HepG2 (cell line): ENCODE results near the gene KIFC1. TPM values are rescaled to one million over a fixed set of nuclear protein-coding genes. Genes with fewer than 3 reads are reported as not detected.

Experiments
- BHLHE40 ChIP-seq: IDR thresholded peaks from 2 replicates; pipeline ENCODE4 v1.6.1; 2011; ENCODE audit warnings: low read length, improper control_type of control experiment
- CCDC6 ChIP-seq: sonication (generic); formaldehyde crosslinking; IDR thresholded peaks from 2 replicates; pipeline ENCODE4 v1.8.1; 2022; ENCODE audit warnings: mild to moderate bottlenecking, missing genetic modification reagents, moderate library complexity
- JUNB ChIP-seq: sonication (generic); formaldehyde crosslinking; IDR thresholded peaks from 2 replicates; pipeline ENCODE4 v1.8.0; 2022; ENCODE audit warnings: missing genetic modification reagents, mild to moderate bottlenecking, borderline replicate concordance
- PHB2 ChIP-seq: fragments of 450-650 bp; IDR thresholded peaks from 2 replicates; pipeline ENCODE4 v1.6.1; 2018; ENCODE audit not compliant: partially characterized antibody
- RELA ChIP-seq: sonication (generic); formaldehyde crosslinking; IDR thresholded peaks from 2 replicates; pipeline ENCODE4 v1.4.0; 2020; ENCODE audit warnings: missing genetic modification reagents
- SKI ChIP-seq: fragments of 450-650 bp; IDR thresholded peaks from one replicate; pipeline ENCODE4 v1.6.1; 2018; ENCODE audit warnings: mild to moderate bottlenecking; ENCODE audit not compliant: partially characterized antibody
- SMAD1 ChIP-seq: sonication (generic); formaldehyde crosslinking; IDR thresholded peaks from 2 replicates; pipeline ENCODE4 v1.4.0; 2020; ENCODE audit warnings: missing genetic modification reagents, low read depth, mild to moderate bottlenecking, borderline replicate concordance
- ZEB1 ChIP-seq: IDR thresholded peaks from 2 replicates; pipeline ENCODE4 v1.6.1; 2012; ENCODE audit warnings: mild to moderate bottlenecking, low read depth, inconsistent platforms; ENCODE audit not compliant: insufficient replicate concordance
- ZNF766 ChIP-seq: sonication (generic); formaldehyde crosslinking; IDR thresholded peaks from 2 replicates; pipeline ENCODE4 v1.5.0; 2020; ENCODE audit warnings: missing genetic modification reagents, borderline replicate concordance
- polyA plus RNA-seq, 8 experiments: library from polyadenylated mRNA; depleted of rRNA in 3 of 8; stranded (reverse) in 7 of 8; unstranded in 1 of 8; fragments of >200 nt; fragmentation: Illumina TruSeq in 4 of 8; extraction: Trizol in 4 of 8; gene quantifications; 2 replicates each; pipeline versions ENCODE4 v1.2.1 to v1.2.3, GENCODE V29; 2011 to 2016; ENCODE audit warnings: low read depth in 4 of 8, missing spikeins in 1 of 8, mixed read lengths in 1 of 8; ENCODE audit not compliant: insufficient read depth in 1 of 8
- total RNA-seq, 5 experiments: library from RNA; depleted of rRNA; stranded (reverse); fragments of >200 nt; fragmentation: Illumina TruSeq; extraction: Trizol; gene quantifications; 2 replicates each; pipeline ENCODE4 v1.2.3, GENCODE V29; 2016; ENCODE audit warnings: low read depth in 1 of 5
- TF ChIP-seq, protein P1 (sequence below), 2 experiments: sonication (generic) in 1 of 2; formaldehyde crosslinking in 1 of 2; IDR thresholded peaks; 2 replicates each; pipeline versions ENCODE4 v1.6.1 to v1.9.0; 2014 to 2022; ENCODE audit warnings: antibody characterized with exemption in 1 of 2, borderline replicate concordance in 1 of 2, inconsistent platforms in 1 of 2, low read depth in 1 of 2, missing genetic modification reagents in 1 of 2
- TF ChIP-seq, protein P2 (sequence below): sonication (generic); formaldehyde crosslinking; IDR thresholded peaks from 2 replicates; pipeline ENCODE4 v1.9.0; 2021; ENCODE audit warnings: missing genetic modification reagents, borderline replicate concordance
- TF ChIP-seq, protein P3 (sequence below): IDR thresholded peaks from 2 replicates; pipeline ENCODE4 v1.6.1; 2016; ENCODE audit warnings: missing compliant biosample characterization, missing genetic modification reagents, borderline replicate concordance
- TF ChIP-seq, protein P4 (sequence below): sonication (generic); formaldehyde crosslinking; IDR thresholded peaks from 2 replicates; pipeline ENCODE4 v1.8.1; 2023; ENCODE audit warnings: mild to moderate bottlenecking, missing genetic modification reagents
- TF ChIP-seq, protein P5 (sequence below): sonication (generic); formaldehyde crosslinking; IDR thresholded peaks from 2 replicates; pipeline ENCODE4 v1.4.0; 2020; ENCODE audit warnings: missing genetic modification reagents

The KIFC1 gene
- total and polyA plus RNA-seq, 2 of the 13 experiments (the other 11 are each of a cell fraction or from before 2014, with no cell fraction given), result 25.0 to 45.5 TPM

DNA sequence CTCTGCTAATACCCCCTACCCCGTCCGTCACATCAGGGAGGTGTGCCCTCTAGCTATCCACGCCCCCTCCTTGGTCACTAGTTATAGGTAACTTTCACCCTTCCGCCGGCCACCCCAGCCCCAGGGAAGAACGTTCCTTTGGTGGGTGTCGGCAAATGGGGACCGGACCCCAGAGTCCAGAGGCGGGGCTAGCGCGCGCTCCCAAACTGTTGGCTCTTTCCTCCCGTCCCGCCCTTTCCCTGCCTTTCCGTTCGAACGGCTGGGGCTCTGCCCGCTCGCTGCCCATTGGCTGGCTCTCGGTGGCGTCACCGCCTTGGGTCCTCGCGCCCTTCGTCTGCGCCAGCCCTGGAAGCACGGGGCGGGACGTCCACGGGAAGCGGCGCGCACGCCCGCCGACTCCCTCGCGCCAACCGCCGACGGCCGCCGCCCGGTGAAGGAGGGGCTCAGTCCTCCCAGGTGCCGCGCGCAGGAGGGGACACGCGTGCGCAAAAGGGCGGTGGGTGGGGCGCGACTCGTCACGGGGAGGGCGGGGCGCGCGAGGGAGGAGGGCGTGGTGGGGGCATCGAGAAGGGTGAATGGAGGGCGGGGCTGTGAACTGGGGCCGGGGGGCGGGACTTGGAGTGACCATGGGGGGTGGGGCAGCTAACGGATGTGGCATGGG lies 18.6 kb downstream of the KIFC1 start (continued):
- TF ChIP-seq, protein P1, sequence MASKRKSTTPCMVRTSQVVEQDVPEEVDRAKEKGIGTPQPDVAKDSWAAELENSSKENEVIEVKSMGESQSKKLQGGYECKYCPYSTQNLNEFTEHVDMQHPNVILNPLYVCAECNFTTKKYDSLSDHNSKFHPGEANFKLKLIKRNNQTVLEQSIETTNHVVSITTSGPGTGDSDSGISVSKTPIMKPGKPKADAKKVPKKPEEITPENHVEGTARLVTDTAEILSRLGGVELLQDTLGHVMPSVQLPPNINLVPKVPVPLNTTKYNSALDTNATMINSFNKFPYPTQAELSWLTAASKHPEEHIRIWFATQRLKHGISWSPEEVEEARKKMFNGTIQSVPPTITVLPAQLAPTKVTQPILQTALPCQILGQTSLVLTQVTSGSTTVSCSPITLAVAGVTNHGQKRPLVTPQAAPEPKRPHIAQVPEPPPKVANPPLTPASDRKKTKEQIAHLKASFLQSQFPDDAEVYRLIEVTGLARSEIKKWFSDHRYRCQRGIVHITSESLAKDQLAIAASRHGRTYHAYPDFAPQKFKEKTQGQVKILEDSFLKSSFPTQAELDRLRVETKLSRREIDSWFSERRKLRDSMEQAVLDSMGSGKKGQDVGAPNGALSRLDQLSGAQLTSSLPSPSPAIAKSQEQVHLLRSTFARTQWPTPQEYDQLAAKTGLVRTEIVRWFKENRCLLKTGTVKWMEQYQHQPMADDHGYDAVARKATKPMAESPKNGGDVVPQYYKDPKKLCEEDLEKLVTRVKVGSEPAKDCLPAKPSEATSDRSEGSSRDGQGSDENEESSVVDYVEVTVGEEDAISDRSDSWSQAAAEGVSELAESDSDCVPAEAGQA (IDR thresholded peaks at IDR 0.05; ENCODE audit: low read depth), result peak; percentile 50; the same call in 1 of the 2 replicates
- TF ChIP-seq, protein P1 (CRISPR knock-in tag; IDR thresholded peaks at IDR 0.05; ENCODE audit: borderline replicate concordance), result no peak
- TF ChIP-seq CCDC6 (CRISPR knock-in tag) (peak; percentile 99), ZEB1 (no peak), JUNB (peak; percentile 90), SMAD1 (CRISPR knock-in tag) (peak; percentile 89; the same call in 1 of the 2 replicates), RELA (CRISPR knock-in tag) (peak; percentile 47; the same call in 1 of the 2 replicates), SKI (peak; percentile 86), PHB2 (no peak), BHLHE40 (peak; percentile 57; the same call in 1 of the 2 replicates), ZNF766 (peak; percentile 95)
- TF ChIP-seq, protein P2, sequence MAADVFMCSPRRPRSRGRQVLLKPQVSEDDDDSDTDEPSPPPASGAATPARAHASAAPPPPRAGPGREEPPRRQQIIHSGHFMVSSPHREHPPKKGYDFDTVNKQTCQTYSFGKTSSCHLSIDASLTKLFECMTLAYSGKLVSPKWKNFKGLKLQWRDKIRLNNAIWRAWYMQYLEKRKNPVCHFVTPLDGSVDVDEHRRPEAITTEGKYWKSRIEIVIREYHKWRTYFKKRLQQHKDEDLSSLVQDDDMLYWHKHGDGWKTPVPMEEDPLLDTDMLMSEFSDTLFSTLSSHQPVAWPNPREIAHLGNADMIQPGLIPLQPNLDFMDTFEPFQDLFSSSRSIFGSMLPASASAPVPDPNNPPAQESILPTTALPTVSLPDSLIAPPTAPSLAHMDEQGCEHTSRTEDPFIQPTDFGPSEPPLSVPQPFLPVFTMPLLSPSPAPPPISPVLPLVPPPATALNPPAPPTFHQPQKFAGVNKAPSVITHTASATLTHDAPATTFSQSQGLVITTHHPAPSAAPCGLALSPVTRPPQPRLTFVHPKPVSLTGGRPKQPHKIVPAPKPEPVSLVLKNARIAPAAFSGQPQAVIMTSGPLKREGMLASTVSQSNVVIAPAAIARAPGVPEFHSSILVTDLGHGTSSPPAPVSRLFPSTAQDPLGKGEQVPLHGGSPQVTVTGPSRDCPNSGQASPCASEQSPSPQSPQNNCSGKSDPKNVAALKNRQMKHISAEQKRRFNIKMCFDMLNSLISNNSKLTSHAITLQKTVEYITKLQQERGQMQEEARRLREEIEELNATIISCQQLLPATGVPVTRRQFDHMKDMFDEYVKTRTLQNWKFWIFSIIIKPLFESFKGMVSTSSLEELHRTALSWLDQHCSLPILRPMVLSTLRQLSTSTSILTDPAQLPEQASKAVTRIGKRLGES (CRISPR knock-in tag), result no peak
- TF ChIP-seq, protein P3, sequence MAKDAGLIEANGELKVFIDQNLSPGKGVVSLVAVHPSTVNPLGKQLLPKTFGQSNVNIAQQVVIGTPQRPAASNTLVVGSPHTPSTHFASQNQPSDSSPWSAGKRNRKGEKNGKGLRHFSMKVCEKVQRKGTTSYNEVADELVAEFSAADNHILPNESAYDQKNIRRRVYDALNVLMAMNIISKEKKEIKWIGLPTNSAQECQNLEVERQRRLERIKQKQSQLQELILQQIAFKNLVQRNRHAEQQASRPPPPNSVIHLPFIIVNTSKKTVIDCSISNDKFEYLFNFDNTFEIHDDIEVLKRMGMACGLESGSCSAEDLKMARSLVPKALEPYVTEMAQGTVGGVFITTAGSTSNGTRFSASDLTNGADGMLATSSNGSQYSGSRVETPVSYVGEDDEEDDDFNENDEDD (CRISPR knock-in tag), result peak; percentile 99
- TF ChIP-seq, protein P4, sequence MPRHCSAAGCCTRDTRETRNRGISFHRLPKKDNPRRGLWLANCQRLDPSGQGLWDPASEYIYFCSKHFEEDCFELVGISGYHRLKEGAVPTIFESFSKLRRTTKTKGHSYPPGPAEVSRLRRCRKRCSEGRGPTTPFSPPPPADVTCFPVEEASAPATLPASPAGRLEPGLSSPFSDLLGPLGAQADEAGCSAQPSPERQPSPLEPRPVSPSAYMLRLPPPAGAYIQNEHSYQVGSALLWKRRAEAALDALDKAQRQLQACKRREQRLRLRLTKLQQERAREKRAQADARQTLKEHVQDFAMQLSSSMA, result peak; percentile 95
- TF ChIP-seq, protein P5, sequence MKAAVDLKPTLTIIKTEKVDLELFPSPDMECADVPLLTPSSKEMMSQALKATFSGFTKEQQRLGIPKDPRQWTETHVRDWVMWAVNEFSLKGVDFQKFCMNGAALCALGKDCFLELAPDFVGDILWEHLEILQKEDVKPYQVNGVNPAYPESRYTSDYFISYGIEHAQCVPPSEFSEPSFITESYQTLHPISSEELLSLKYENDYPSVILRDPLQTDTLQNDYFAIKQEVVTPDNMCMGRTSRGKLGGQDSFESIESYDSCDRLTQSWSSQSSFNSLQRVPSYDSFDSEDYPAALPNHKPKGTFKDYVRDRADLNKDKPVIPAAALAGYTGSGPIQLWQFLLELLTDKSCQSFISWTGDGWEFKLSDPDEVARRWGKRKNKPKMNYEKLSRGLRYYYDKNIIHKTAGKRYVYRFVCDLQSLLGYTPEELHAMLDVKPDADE, result peak; percentile 95; the same call in 1 of the 2 replicates
